Ovary (tissue), 9 donors: Measurements from ENCODE around the gene RPS6KA5. TPM values are rescaled to one million over a fixed set of nuclear protein-coding genes. Genes with fewer than 3 reads are reported as not detected.

Experiments used
- DNase-seq, 5 donors: peaks; one replicate each; pipeline ENCODE4 v3.0.0-alpha.2; 2019 to 2020
- H3K27ac ChIP-seq, 2 donors: fragments of 200-600 bp; one replicate each; pipeline versions ENCODE4 v1.5.1 to v1.8.0; 2019 to 2022
- H3K27me3 ChIP-seq: fragments of 200-600 bp; one replicate; pipeline ENCODE4 v1.8.0; 2022
- H3K36me3 ChIP-seq: fragments of 200-600 bp; sonication (generic); one replicate; pipeline ENCODE4 v1.5.1; 2019
- H3K4me1 ChIP-seq: one replicate; pipeline ENCODE4 v1.8.1; 2013; ENCODE audit warnings: mild to moderate bottlenecking, moderate library complexity; ENCODE audit not compliant: insufficient read depth
- H3K4me3 ChIP-seq: fragments of 200-600 bp; sonication (generic); one replicate; pipeline ENCODE4 v1.5.1; 2017
- H3K9me3 ChIP-seq, 2 donors: fragments of 200-600 bp in 1 of 2; sonication (generic) in 1 of 2; one replicate each; pipeline versions ENCODE4 v1.5.1 to v1.8.1; 2013 to 2019; ENCODE audit warnings: mild to moderate bottlenecking in 1 of 2, moderate library complexity in 1 of 2
- CTCF ChIP-seq, 3 donors: fragments of 450-650 bp in 2 of 3; fragments of 200-600 bp in 1 of 3; IDR thresholded peaks; one replicate each; pipeline versions ENCODE4 v1.5.1 to v1.8.0; 2016 to 2022; ENCODE audit warnings: antibody characterized with exemption in 3 of 3, mild to moderate bottlenecking in 1 of 3
- EP300 ChIP-seq: sonication (generic); formaldehyde crosslinking; IDR thresholded peaks from one replicate; pipeline ENCODE4 v1.6.1; 2017; ENCODE audit warnings: antibody characterized with exemption
- POLR2A ChIP-seq: fragments of 450-650 bp; IDR thresholded peaks from one replicate; pipeline ENCODE4 v1.6.1; 2017; ENCODE audit warnings: antibody characterized with exemption, mild to moderate bottlenecking, moderate library complexity
- WGBS, 3 donors: extraction: QIAGEN DNeasy Blood & Tissue Kit in 1 of 3; methylation state at CpG; one replicate each; pipeline versions ENCODE4 v1.1.5 to v1.1.7; 2013 to 2017; 5-methylcytosine and 5-hydroxymethylcytosine counted together
- intact Hi-C, 4 donors: fragments of 100-400 bp; cut with DNase I; formaldehyde crosslinking; loops; one replicate each; pipeline versions ENCODE4 v1.11.0 to v1.15.1; 2022 to 2023
- polyA plus RNA-seq, 2 donors: library from polyadenylated mRNA; stranded (reverse); fragments of 200-250 nt in 1 of 2; fragments of 350-450 nt in 1 of 2; fragmentation: Illumina TruSeq in 1 of 2; extraction: RNeasy Lipid Tissue Mini Kit (QIAGEN cat#74804) in 1 of 2; gene quantifications; one replicate each; pipeline ENCODE4 v1.2.3, GENCODE V29; 2013 to 2014
- total RNA-seq, 7 donors: library from RNA; depleted of rRNA in 2 of 7; stranded (reverse); fragments of >200 nt in 2 of 7; fragmentation: NEBNext Ultra II Directional in 3 of 7; extraction: Animal tissue kit (Norgen Biotek cat#: 25700) in 3 of 7; gene quantifications; one replicate each; pipeline versions ENCODE4 v1.1.0 to v1.2.4, GENCODE V29; 2016 to 2023
- donor health status: DM: no; HTN: no; CAD: no; lungs with moderate emphysema.
- donor health status: DM: no; HTN: no; CAD: no.
- donor health status: Bipolar disorder and iron deficiency.
- donor health status: DM: yes; HTN: yes; CAD: no.
- donor health status: DM: no; HTN: no; CAD: no.
- donor health status: DM: yes; HTN: yes; CAD: no.

Gene RPS6KA5
- total and polyA plus RNA-seq, 9 donors: 3.8 to 19.0 (median 8.4) TPM

- H3K27me3 ChIP-seq: no peaks in the 10 kb centered on the region
- no peak overlapping the region for H3K4me3 ChIP-seq
- no peaks in the 10 kb centered on the region for H3K4me1 ChIP-seq
- 93 to 97% (median 95%) methylated on average over 5 of the region's 5 CpGs for WGBS, 3 donors
- intact Hi-C loops: no loop called here
- no peak for DNase-seq
- H3K9me3 ChIP-seq: no peaks in the 10 kb centered on the region
- H3K27ac ChIP-seq: no peak overlapping the region
- no peak for TF ChIP-seq EP300
- no peak for TF ChIP-seq CTCF (IDR thresholded peaks at IDR 0.05)
- TF ChIP-seq POLR2A: no peak
- H3K36me3 ChIP-seq: no peaks in the 10 kb centered on the region
These were observed 15.1 kb upstream of the RPS6KA5 start for GRCh38 chr14:91075553-91075952.

- TF ChIP-seq POLR2A: no peak
- TF ChIP-seq CTCF (IDR thresholded peaks at IDR 0.05): no peak
- no peak for TF ChIP-seq EP300
- no peaks in the 10 kb centered on the region for H3K27me3 ChIP-seq
- no peak overlapping the region for H3K27ac ChIP-seq
- DNase-seq: no peak
- H3K4me3 ChIP-seq: no peak overlapping the region
- H3K36me3 ChIP-seq: no peaks in the 10 kb centered on the region
- H3K9me3 ChIP-seq: no peaks in the 10 kb centered on the region
- intact Hi-C loops: no loop called here
- no peaks in the 10 kb centered on the region for H3K4me1 ChIP-seq
These were observed 10.1 kb upstream of the RPS6KA5 start for GRCh38 chr14:91070572-91070971.

GRCh38 chr14:91068642-91069041, 8.2 kb upstream of the RPS6KA5 start:
- Histone ChIP-seq H3K4me1 (no peaks in the 10 kb centered on the region), H3K9me3 (no peaks in the 10 kb centered on the region), H3K27ac (no peak overlapping the region), H3K36me3 (no peaks in the 10 kb centered on the region), H3K4me3 (no peak overlapping the region), H3K27me3 (no peaks in the 10 kb centered on the region)
- DNase-seq: no peak
- 9 to 17% (median 14%) methylated on average over 2 of the region's 2 CpGs for WGBS, 3 donors
- TF ChIP-seq EP300: no peak
- no peak for TF ChIP-seq POLR2A
- no peak for TF ChIP-seq CTCF (IDR thresholded peaks at IDR 0.05)
- intact Hi-C loops: loop anchor here in 1 of 4 donors (10.0 kb wide), 1 partner anchor 96 kb away; no protein-coding TSS in a partner anchor

GRCh38 chr14:91067186-91067585, 6.7 kb upstream of the RPS6KA5 start:
- no peak overlapping the region for H3K27ac ChIP-seq
- no peaks in the 10 kb centered on the region for H3K36me3 ChIP-seq
- no peak for DNase-seq
- H3K9me3 ChIP-seq: no peaks in the 10 kb centered on the region
- H3K27me3 ChIP-seq: no peaks in the 10 kb centered on the region
- no peak for TF ChIP-seq CTCF (IDR thresholded peaks at IDR 0.05)
- WGBS, 3 donors: 92 to 98% (median 96%) methylated on average over 1 of the region's 1 CpG
- intact Hi-C loops: loop anchor here in 1 of 4 donors (10.0 kb wide), 1 partner anchor 98 kb away; no protein-coding TSS in a partner anchor
- no peak overlapping the region for H3K4me3 ChIP-seq
- H3K4me1 ChIP-seq: no peaks in the 10 kb centered on the region

- H3K27ac ChIP-seq: no peak overlapping the region
- H3K4me1 ChIP-seq: no peaks in the 10 kb centered on the region
- no peaks in the 10 kb centered on the region for H3K36me3 ChIP-seq
- H3K4me3 ChIP-seq: no peak overlapping the region
- intact Hi-C loops: loop anchor here in 1 of 4 donors (10.0 kb wide), 1 partner anchor 100 kb away; no protein-coding TSS in a partner anchor
- DNase-seq: peak in 1 of 5 donors; percentile 21
- TF ChIP-seq EP300: no peak
- no peak for TF ChIP-seq CTCF (IDR thresholded peaks at IDR 0.05)
- TF ChIP-seq POLR2A: no peak
- no peaks in the 10 kb centered on the region for H3K27me3 ChIP-seq
- no peaks in the 10 kb centered on the region for H3K9me3 ChIP-seq
- WGBS, 3 donors: 60 to 74% (median 67%) methylated on average over 3 of the region's 3 CpGs
These were observed 4.8 kb upstream of the RPS6KA5 start for GRCh38 chr14:91065266-91065665.
